NCI-H2107 treated with DMSO at 0.1 percent for 48 hours (cell line): ENCODE results near the gene CD6.
"Not testable (repeated sequence)": the region's sequence is repeated elsewhere in the genome, so short reads cannot be mapped to it uniquely, and the experiment has no call there.

Experiments used
- DNase-seq: peaks from one replicate; lab custom pipeline; 2025; ENCODE audit not compliant: unreplicated experiment; lab: John Stamatoyannopoulos, UW

Gene CD6

GRCh38 chr11:61049859-61050258, 78.4 kb downstream of the CD6 start:
- DNase-seq = no peak

GRCh38 chr11:61052182-61052972, 80.9 kb downstream of the CD6 start:
- no peak for DNase-seq

- no peak for DNase-seq
These were observed 81.7 kb downstream of the CD6 start for GRCh38 chr11:61053191-61053590.

- DNase-seq = no peak
These were observed 83.0 kb downstream of the CD6 start for GRCh38 chr11:61054513-61054912.

- no peak for DNase-seq
These were observed 83.6 kb downstream of the CD6 start for GRCh38 chr11:61054927-61055562.

- no peak for DNase-seq
These were observed 84.3 kb downstream of the CD6 start for GRCh38 chr11:61055776-61056175.

GRCh38 chr11:61056571-61056970, 85.1 kb downstream of the CD6 start:
- DNase-seq = no peak

GRCh38 chr11:61056981-61057380, 85.5 kb downstream of the CD6 start:
- DNase-seq = no peak

GRCh38 chr11:61057615-61058014, 86.1 kb downstream of the CD6 start:
- no peak for DNase-seq

GRCh38 chr11:61058583-61059259, 87.2 kb downstream of the CD6 start:
- DNase-seq = no peak

GRCh38 chr11:61059260-61059752, 87.8 kb downstream of the CD6 start:
- DNase-seq = no peak

GRCh38 chr11:61061081-61061826, 89.8 kb downstream of the CD6 start:
- no peak for DNase-seq

- DNase-seq = no peak
These were observed 90.9 kb downstream of the CD6 start for GRCh38 chr11:61062181-61062930.

GRCh38 chr11:61065236-61065635, 93.8 kb downstream of the CD6 start:
- not testable (repeated sequence) for DNase-seq

GRCh38 chr11:61065955-61066638, 94.6 kb downstream of the CD6 start:
- no peak for DNase-seq

- DNase-seq = no peak
These were observed 95.2 kb downstream of the CD6 start for GRCh38 chr11:61066645-61067044.

- no peak for DNase-seq
These were observed 96.4 kb downstream of the CD6 start for GRCh38 chr11:61067782-61068446.

- DNase-seq = no peak
These were observed 97.1 kb downstream of the CD6 start for GRCh38 chr11:61068581-61068980.

GRCh38 chr11:61069427-61069826, 97.9 kb downstream of the CD6 start:
- DNase-seq = no peak
